Measurements from ENCODE around the gene PDIA2. TPM values are rescaled to one million over a fixed set of nuclear protein-coding genes. Genes with fewer than 3 reads are reported as not detected.

Gene PDIA2
- total and polyA plus RNA-seq, 2 donors from 2014 or later, result not detected

DNA sequence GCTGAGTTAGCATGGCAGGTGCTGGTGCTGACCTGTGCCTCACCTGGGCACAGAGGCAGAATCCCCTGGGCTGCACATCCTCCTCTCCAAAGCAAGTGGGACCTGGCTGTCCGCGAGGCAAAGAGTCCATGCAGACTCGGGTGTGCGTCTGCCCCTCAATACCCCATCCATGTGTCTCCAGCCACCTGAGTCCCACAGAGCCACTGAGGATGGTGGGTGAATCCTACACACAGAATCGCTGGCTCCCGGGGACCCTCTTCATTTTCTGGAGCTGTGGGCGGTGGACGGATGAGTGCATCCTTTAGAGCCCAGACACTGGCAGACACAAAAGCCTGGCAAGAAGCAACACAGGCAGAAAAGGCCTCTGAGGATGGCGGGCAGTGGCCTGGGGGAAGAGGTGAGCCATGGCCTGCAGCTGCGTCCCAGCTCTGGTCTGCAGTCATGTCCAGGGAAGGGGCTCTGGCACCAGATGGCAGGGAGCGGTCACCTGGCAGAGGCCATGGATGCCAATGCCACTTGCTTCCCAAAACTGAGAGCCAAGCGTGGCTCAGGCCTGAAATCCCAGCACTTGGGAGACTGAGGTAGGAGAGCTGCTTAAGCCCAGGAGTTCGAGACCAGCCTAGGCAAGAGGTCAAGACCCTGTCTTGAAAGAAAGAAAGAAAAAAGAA, 39.6 kb downstream of the PDIA2 start:
- Histone ChIP-seq H3K4me1 (ENCODE audit: control insufficient read depth in 2 of 3, insufficient read depth in 2 of 3, low read depth in 1 of 3, low read length in 3 of 3) (peaks cover 0 to 5% (median 3%) of the 10 kb centered on the region in 3 donors), H3K36me3 (ENCODE audit: control insufficient read depth in 2 of 3, insufficient read depth in 3 of 3, low read length in 3 of 3) (peaks cover 0 to 2% (median 0%) of the 10 kb centered on the region in 3 donors), H3K27me3 (ENCODE audit: control insufficient read depth, insufficient read depth, low read length) (no peaks in the 10 kb centered on the region), H3K9me3 (ENCODE audit: control insufficient read depth in 2 of 3, insufficient read depth in 1 of 3, low read length in 3 of 3) (no peaks in the 10 kb centered on the region), H3K27ac (ENCODE audit: low read depth in 2 of 2, low read length in 2 of 2) (no peak overlapping the region), H3K9ac (ENCODE audit: low read length in 3 of 3) (no peak overlapping the region), H3K4me3 (ENCODE audit: low read length in 3 of 3) (no peak overlapping the region)
- intact Hi-C loops (cut with DNase I), result no loop called here
- DNase-seq (no peak), FAIRE-seq (no peak)
- TF ChIP-seq, protein P1, sequence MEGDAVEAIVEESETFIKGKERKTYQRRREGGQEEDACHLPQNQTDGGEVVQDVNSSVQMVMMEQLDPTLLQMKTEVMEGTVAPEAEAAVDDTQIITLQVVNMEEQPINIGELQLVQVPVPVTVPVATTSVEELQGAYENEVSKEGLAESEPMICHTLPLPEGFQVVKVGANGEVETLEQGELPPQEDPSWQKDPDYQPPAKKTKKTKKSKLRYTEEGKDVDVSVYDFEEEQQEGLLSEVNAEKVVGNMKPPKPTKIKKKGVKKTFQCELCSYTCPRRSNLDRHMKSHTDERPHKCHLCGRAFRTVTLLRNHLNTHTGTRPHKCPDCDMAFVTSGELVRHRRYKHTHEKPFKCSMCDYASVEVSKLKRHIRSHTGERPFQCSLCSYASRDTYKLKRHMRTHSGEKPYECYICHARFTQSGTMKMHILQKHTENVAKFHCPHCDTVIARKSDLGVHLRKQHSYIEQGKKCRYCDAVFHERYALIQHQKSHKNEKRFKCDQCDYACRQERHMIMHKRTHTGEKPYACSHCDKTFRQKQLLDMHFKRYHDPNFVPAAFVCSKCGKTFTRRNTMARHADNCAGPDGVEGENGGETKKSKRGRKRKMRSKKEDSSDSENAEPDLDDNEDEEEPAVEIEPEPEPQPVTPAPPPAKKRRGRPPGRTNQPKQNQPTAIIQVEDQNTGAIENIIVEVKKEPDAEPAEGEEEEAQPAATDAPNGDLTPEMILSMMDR (IDR thresholded peaks at IDR 0.05; ENCODE audit: borderline replicate concordance, extremely low read depth, insufficient read depth), result no peak

DNA sequence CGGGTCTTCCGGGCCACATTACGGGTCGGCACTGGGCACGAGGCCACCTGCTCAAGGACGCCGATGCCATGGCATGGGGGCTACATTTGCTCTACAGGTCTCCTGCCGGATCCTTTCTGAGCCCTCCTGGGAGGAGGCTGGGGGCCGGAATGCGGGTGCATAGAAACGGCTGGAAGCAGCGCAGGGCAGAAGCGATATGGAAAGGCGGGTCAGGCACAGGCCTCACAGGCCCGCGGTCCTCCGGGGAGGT, 41.2 kb downstream of the PDIA2 start:
- Histone ChIP-seq H3K27ac (ENCODE audit: low read depth in 2 of 2, low read length in 2 of 2) (no peak overlapping the region), H3K4me1 (ENCODE audit: control insufficient read depth in 2 of 3, insufficient read depth in 2 of 3, low read depth in 1 of 3, low read length in 3 of 3) (peaks cover 0 to 8% (median 5%) of the 10 kb centered on the region in 3 donors), H3K36me3 (ENCODE audit: control insufficient read depth in 2 of 3, insufficient read depth in 3 of 3, low read length in 3 of 3) (peaks cover 0 to 1% (median 0%) of the 10 kb centered on the region in 3 donors), H3K27me3 (ENCODE audit: control insufficient read depth, insufficient read depth, low read length) (no peaks in the 10 kb centered on the region), H3K9me3 (ENCODE audit: control insufficient read depth in 2 of 3, insufficient read depth in 1 of 3, low read length in 3 of 3) (no peaks in the 10 kb centered on the region), H3K9ac (ENCODE audit: low read length in 3 of 3) (no peak overlapping the region), H3K4me3 (ENCODE audit: low read length in 3 of 3) (no peak overlapping the region)
- DNase-seq, result no peak
- TF ChIP-seq, protein P1 (IDR thresholded peaks at IDR 0.05; ENCODE audit: borderline replicate concordance, extremely low read depth, insufficient read depth), result no peak
- intact Hi-C loops (cut with DNase I), result no loop called here
- FAIRE-seq, result no peak

DNA sequence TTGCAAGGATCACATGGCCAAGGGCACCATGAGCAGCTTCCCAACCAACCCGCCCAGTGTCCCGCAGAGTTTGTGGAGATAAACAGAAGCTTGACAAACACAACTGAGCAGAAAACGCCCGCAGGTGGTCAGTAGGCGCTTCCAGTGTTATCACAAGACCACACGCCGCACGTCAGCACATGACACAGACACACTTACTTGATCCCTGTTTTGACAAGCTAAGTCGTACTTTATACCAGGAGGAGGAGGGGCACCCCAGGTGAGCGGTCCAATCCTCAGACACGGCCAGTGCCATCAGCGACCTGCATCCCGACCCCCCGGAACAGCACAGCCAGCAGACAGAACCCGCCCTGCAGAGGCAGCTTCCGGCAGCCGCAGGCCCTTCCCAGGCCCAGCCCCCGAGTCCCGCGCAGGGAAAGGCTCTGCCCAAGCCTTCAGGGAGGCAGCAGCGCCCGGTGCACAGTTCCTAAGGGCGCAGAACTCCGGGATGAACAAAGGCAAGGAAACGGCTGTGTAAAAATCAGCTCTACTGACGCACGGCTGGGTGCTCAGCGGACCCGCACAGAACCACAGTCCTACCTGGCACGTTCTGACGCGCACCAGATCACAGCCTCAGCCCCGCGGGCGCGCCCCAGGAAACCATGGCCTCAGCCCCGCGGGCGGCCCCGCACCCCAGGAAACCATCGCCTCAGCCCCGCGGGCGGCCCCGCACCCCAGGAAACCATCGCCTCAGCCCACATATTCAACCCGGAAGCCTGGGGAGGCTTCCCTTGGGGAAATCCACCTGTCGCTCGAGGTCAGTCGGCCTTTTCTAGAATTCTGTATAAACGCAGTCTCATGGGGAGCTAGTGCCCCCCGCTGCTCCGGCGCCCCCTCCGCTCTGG, 41.7 kb downstream of the PDIA2 start:
- Histone ChIP-seq H3K27me3 (ENCODE audit: control insufficient read depth, insufficient read depth, low read length) (no peaks in the 10 kb centered on the region), H3K4me1 (ENCODE audit: control insufficient read depth in 2 of 3, insufficient read depth in 2 of 3, low read depth in 1 of 3, low read length in 3 of 3) (peaks cover 0 to 8% (median 5%) of the 10 kb centered on the region in 3 donors), H3K9me3 (ENCODE audit: control insufficient read depth in 2 of 3, insufficient read depth in 1 of 3, low read length in 3 of 3) (no peaks in the 10 kb centered on the region), H3K4me3 (ENCODE audit: low read length in 3 of 3) (no peak overlapping the region), H3K36me3 (ENCODE audit: control insufficient read depth in 2 of 3, insufficient read depth in 3 of 3, low read length in 3 of 3) (no peaks in the 10 kb centered on the region), H3K9ac (ENCODE audit: low read length in 3 of 3) (no peak overlapping the region), H3K27ac (ENCODE audit: low read depth in 2 of 2, low read length in 2 of 2) (no peak overlapping the region)
- TF ChIP-seq, protein P1 (IDR thresholded peaks at IDR 0.05; ENCODE audit: borderline replicate concordance, extremely low read depth, insufficient read depth), result no peak
- intact Hi-C loops (cut with DNase I), result no loop called here
- FAIRE-seq (no peak), DNase-seq (peak in 4 of 5 donors; percentile 56 to 71 (median 64))

All from kidney (tissue), 14 donors.